Fibroblast of villous mesenchyme (primary cell): ENCODE measurements around the gene ST8SIA5. TPM values are rescaled to one million over a fixed set of nuclear protein-coding genes. Genes with fewer than 3 reads are reported as not detected.

Experiments
- DNase-seq: peaks from one replicate; pipeline ENCODE4 v3.0.0-alpha.2; 2010; ENCODE audit warnings: low read depth
- H3K4me3 ChIP-seq: 2 replicates; pipeline ENCODE4 v1.5.1; 2011; ENCODE audit warnings: low read depth, mild to moderate bottlenecking, low read length
- CTCF ChIP-seq: IDR thresholded peaks from 2 replicates; pipeline ENCODE4 v1.5.1; 2012; ENCODE audit warnings: low read depth, mild to moderate bottlenecking, low read length; ENCODE audit not compliant: insufficient read depth
- total RNA-seq: library from RNA; depleted of rRNA; stranded (reverse); fragments of >200 nt; gene quantifications from 2 replicates; pipeline ENCODE4 v1.2.3, GENCODE V29; 2012

Gene ST8SIA5
- total RNA-seq, 1 donor, result not detected

- H3K4me3 ChIP-seq, result no peak overlapping the region
- no peak for TF ChIP-seq CTCF
- DNase-seq, result no peak
Measured at GRCh38 chr18:46678785-46679399, 78.0 kb downstream of the ST8SIA5 start.

GRCh38 chr18:46678041-46678440, 78.8 kb downstream of the ST8SIA5 start:
- TF ChIP-seq CTCF, result no peak
- H3K4me3 ChIP-seq, result no peak overlapping the region
- DNase-seq, result no peak

- H3K4me3 ChIP-seq, result no peak overlapping the region
- peak; percentile 4 for DNase-seq
- TF ChIP-seq CTCF, result no peak
Measured at GRCh38 chr18:46677611-46678010, 79.2 kb downstream of the ST8SIA5 start.

- TF ChIP-seq CTCF, result no peak
- no peak overlapping the region for H3K4me3 ChIP-seq
- DNase-seq, result peak; percentile 6
Measured at GRCh38 chr18:46676182-46676835, 80.5 kb downstream of the ST8SIA5 start.

- H3K4me3 ChIP-seq, result no peak overlapping the region
- DNase-seq, result no peak
- no peak for TF ChIP-seq CTCF
Measured at GRCh38 chr18:46675112-46675511, 81.7 kb downstream of the ST8SIA5 start.

- H3K4me3 ChIP-seq, result no peak overlapping the region
- TF ChIP-seq CTCF, result no peak
- DNase-seq, result no peak
Measured at GRCh38 chr18:46672062-46672970, 84.5 kb downstream of the ST8SIA5 start.
